Stimulated activated naive CD8-positive, alpha-beta T cell treated with anti-CD3 and anti-CD28 coated beads, Interleukin-15, amount 100 ng/mL, for 72 hours (primary cell): ENCODE results near the gene DOCK4.
"Not testable (repeated sequence)": the region's sequence is repeated elsewhere in the genome, so short reads cannot be mapped to it uniquely, and the experiment has no call there.

Source experiments
- ATAC-seq: fragments of 150-1000 bp; cut with Tn5 transposase; 2 replicates; pipeline ENCODE4 v1.10.0; 2021; ENCODE audit warnings: mild to moderate bottlenecking, moderate library complexity
- DNase-seq, 2 donors: peaks; one replicate each; pipeline ENCODE4 v3.0.0; 2021 to 2022
- H3K27ac Mint-ChIP-seq, 2 donors: one replicate each; pipeline ENCODE4 v1.8.0; 2022; ENCODE audit warnings: mild to moderate bottlenecking in 2 of 2, mixed read lengths in 2 of 2, moderate library complexity in 2 of 2
- H3K27me3 Mint-ChIP-seq: one replicate; pipeline ENCODE4 v1.8.0; 2022; ENCODE audit warnings: mixed read lengths
- H3K4me1 Mint-ChIP-seq: one replicate; pipeline ENCODE4 v1.8.0; 2022; ENCODE audit warnings: mild to moderate bottlenecking, mixed read lengths
- H3K4me3 Mint-ChIP-seq, 2 donors: one replicate each; pipeline ENCODE4 v1.8.0; 2022; ENCODE audit warnings: mild to moderate bottlenecking in 2 of 2, mixed read lengths in 2 of 2, moderate library complexity in 1 of 2
- H3K9me3 Mint-ChIP-seq, 2 donors: one replicate each; pipeline ENCODE4 v1.8.0; 2022; ENCODE audit warnings: mixed read lengths in 2 of 2

Gene DOCK4

DNA sequence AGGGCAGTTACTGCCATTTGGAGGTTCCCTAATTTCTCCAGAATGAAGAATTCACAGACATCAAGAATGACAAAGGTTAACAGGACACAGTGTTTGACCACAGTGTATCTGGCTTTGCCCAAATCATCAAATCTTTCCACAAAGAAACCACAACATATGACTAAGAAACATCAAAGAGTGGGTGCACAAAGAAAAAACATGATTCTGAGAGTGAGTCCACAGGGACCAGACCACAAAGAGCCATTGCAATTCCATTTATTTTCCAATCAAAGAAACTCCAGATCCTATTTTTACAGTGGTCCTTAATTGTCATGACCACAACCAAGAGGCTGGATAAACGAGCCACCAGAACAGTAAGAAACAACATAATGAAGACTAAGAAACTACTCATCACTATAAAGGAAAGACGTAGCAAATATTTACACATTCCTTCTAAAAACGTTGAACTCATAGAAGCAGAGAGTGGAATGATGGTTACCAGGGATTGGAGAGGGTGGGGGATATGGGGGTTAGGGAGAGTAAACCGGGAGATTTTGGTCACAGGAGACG is 286.5 kb downstream of the DOCK4 start:
- no peaks in the 10 kb centered on the region for H3K9me3 Mint-ChIP-seq
- no peak overlapping the region for H3K27ac Mint-ChIP-seq
- no peaks in the 10 kb centered on the region for H3K4me1 Mint-ChIP-seq
- H3K27me3 Mint-ChIP-seq: peaks cover 8% of the 10 kb centered on the region
- H3K4me3 Mint-ChIP-seq: no peak overlapping the region
- DNase-seq (no peak), ATAC-seq (no peak)

DNA sequence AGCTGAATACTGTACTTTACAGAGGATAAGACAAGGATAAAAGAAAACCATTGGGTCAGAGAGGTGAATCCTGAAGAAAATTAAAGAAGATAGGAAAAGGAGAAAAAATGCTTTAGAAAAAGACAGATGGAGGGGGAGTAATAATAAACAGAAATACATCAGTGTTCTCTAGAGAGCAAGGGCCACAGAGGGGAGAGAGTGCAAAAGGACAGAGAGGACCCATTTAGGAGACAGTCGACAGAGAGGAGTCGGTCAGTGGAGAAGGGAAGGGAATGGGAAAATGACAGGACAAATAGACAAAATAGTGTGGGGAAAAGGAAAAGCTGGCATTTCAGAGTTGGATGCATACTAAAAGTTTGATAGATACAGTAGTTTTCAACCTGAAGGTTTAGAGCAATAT is 287.0 kb downstream of the DOCK4 start:
- peaks cover 8% of the 10 kb centered on the region for H3K27me3 Mint-ChIP-seq
- DNase-seq (no peak), ATAC-seq (no peak)
- peaks cover 0 to 4% of the 10 kb centered on the region in 2 donors for H3K9me3 Mint-ChIP-seq
- no peak overlapping the region for H3K27ac Mint-ChIP-seq
- H3K4me3 Mint-ChIP-seq: no peak overlapping the region
- no peaks in the 10 kb centered on the region for H3K4me1 Mint-ChIP-seq

DNA sequence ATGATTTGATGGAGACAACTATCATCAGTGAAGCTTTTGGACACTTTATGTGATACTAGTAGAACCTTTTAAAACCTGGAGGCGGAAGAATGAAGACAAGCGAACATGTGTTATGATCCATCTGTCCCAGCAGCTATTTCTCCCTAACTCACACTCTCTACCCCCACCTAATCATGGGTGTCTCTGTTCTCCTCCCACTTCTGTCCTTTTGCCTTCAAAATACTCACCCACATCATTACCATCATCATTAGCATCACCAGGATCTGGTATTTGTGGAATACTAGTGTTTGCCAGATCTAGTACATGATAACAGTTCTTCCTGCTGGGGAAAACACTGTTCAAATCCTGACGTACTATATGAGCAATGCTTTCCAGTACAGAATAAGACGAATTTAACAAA is 287.7 kb downstream of the DOCK4 start:
- peaks cover 8% of the 10 kb centered on the region for H3K27me3 Mint-ChIP-seq
- ATAC-seq (no peak), DNase-seq (no peak)
- H3K4me1 Mint-ChIP-seq: no peaks in the 10 kb centered on the region
- no peak overlapping the region for H3K4me3 Mint-ChIP-seq
- H3K9me3 Mint-ChIP-seq: peaks cover 0 to 4% of the 10 kb centered on the region in 2 donors
- H3K27ac Mint-ChIP-seq: no peak overlapping the region

DNA sequence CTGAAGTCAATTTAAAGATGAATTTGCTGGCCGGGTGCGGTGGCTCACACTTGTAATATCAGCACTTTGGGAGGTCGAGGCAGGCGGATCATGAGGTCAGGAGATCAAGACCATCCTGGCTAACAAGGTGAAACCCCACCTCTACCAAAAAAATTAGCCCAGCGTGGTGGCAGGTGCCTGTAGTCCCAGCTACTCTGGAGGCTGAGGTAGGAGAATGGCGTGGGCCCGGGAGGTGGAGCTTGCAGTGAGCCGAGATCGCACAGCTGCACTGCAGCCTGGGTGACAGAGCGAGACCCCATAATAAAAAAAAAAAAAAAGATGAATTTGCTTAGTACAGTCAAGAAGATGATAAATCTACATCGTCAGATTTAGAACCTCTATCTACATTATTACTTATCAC is 288.8 kb downstream of the DOCK4 start:
- not testable (repeated sequence) for H3K9me3 Mint-ChIP-seq, H3K4me1 Mint-ChIP-seq, DNase-seq, H3K4me3 Mint-ChIP-seq, H3K27ac Mint-ChIP-seq, ATAC-seq, H3K27me3 Mint-ChIP-seq

DNA sequence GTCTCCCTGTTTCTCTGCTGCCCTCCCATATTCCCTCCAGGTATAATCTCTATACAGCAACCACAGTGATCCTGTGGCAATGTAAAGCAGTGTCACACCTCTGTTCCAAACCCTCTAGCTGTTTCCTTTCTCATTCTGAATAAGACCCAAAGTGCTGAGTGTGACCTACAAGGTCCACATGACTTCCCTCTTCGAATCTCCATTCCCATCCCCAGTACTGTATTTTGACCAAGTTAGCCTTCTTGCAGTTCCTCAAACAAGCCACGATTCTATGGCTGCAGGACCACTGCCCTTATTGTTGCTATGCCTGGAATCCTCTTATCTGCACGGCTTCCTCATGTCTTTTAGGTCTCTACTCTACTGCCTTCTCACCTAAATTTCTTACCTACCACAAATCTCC is 291.9 kb downstream of the DOCK4 start:
- H3K27me3 Mint-ChIP-seq: peaks cover 8% of the 10 kb centered on the region
- DNase-seq (no peak), ATAC-seq (no peak)
- no peaks in the 10 kb centered on the region for H3K4me1 Mint-ChIP-seq
- H3K9me3 Mint-ChIP-seq: peaks cover 0 to 4% of the 10 kb centered on the region in 2 donors
- no peak overlapping the region for H3K4me3 Mint-ChIP-seq
- H3K27ac Mint-ChIP-seq: no peak overlapping the region

DNA sequence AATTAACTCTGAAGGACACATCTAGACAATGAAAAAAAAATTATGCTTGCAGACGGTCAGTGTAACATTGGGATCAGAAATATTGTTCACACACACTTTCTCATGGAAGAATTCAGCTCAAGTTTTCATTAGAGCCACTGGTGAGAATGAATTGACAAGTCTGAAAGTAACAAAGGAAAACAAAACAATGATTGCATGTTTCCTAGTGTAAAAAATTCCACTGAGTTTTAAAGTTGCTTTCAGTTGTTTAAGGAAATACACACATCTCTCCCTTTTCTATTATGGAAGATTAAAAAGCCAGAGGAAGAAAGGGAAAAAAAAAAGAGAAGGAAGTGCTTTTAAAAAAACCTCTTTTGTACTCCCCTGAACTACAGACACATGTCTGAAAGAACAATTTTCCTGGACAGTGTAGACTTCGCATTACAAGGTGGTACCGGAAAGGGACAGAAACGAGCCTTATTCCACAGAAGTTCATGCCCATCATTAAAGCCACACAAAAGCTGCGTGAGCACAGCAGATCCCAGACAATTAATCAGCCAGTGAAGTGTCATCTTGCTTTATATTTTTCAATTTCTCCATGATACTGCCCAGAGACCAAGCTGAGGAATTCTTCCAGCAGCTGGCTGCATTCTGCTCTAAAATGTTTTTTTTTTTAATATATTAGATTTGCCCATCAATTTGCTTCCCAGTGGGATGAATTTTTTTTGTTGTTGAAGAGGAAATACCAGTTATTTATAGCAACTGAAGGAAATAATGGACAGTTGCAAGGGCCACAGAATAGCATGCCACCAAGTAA is 294.8 kb downstream of the DOCK4 start:
- H3K4me1 Mint-ChIP-seq: no peaks in the 10 kb centered on the region
- DNase-seq (no peak), ATAC-seq (no peak)
- H3K4me3 Mint-ChIP-seq: no peak overlapping the region
- H3K27me3 Mint-ChIP-seq: no peaks in the 10 kb centered on the region
- no peak overlapping the region for H3K27ac Mint-ChIP-seq
- H3K9me3 Mint-ChIP-seq: peaks cover 0 to 4% of the 10 kb centered on the region in 2 donors

DNA sequence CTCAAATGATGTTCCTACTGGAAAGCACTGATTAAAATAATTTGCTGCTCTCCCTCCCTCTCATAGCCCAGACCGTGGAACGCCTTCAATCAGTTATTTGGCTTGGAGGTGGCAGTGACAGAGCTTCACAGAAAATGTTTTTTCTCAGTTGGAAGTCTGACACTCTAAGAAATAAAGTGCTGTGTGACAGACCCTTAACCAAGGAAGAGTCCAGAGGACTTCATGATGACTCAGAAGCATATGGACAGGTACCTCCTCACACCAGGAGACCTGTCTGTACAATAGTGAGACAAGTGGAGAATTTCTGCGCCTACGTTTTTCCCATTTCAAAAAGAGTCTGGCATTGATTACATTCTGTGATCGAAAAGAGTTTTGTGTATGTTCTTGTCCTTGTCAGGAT is 295.5 kb downstream of the DOCK4 start:
- Mint-ChIP-seq H3K4me3 (no peak overlapping the region), H3K4me1 (no peaks in the 10 kb centered on the region), H3K27ac (no peak overlapping the region), H3K9me3 (peaks cover 0 to 4% of the 10 kb centered on the region in 2 donors), H3K27me3 (no peaks in the 10 kb centered on the region)
- DNase-seq: no peak
- no peak for ATAC-seq

DNA sequence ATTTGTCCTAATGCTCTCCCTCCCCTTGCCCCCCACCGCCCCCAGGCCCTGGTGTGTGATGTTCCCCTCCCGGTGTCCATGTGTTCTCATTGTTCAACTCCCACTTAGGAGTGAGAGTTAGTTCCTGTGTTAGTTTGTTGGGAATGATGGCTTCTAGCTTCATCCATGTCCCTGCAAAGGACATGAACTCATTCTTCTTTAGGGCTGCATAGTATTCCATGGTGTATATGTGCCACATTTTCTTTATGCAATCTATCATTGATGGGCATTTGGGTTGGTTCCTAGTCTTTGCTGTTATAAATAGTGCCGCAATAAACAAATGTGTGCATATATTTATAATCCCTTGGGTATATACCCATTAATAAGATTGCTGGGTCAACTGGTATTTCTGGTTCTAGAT is 297.5 kb downstream of the DOCK4 start:
- not testable (repeated sequence) for H3K4me3 Mint-ChIP-seq, H3K27ac Mint-ChIP-seq

DNA sequence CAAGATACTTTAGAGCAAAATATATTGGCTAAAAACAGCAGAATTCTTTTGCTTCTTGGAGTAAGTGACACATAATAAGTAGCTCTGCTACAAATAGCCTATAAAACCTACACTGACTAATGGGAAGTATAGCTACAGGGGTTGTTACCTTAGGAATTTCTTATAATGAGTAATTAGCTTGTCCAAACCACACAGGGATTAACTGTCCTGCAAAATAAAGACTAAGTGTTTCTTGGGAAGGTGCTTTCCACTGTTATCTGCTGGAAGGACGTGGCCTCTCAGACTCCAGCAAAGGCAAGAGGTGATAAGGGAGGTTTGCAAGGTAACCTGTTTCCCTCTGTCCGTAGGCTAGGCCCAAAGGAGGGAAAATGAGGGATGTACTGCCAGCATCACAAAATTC is 302.4 kb downstream of the DOCK4 start:
- no peak for DNase-seq
- ATAC-seq: no peak
- H3K4me3 Mint-ChIP-seq: no peak overlapping the region
- H3K27me3 Mint-ChIP-seq: no peaks in the 10 kb centered on the region
- H3K9me3 Mint-ChIP-seq: no peaks in the 10 kb centered on the region
- H3K27ac Mint-ChIP-seq: no peak overlapping the region
- no peaks in the 10 kb centered on the region for H3K4me1 Mint-ChIP-seq

More for the DNA sequence above, 297.5 kb downstream of the DOCK4 start:
- not testable (repeated sequence) for H3K4me1 Mint-ChIP-seq, DNase-seq, H3K27me3 Mint-ChIP-seq, H3K9me3 Mint-ChIP-seq, ATAC-seq

DNA sequence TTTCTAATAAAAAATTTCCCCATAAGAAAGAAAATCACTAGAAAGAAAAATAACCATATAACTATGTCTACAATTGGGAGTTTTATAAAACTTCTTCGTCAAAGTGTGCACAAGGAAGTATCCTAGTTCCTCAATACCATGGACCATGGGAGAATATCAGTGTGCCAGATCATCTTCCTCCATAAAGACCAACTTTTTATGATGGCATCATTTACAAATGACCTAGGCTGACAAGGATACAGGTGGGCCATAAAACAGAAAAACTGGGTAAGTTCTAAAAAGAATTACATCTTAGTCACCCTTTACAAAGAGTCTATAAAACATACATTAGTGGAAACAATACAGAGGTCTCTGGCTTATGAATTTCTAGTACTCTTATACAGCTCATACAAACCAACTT is 303.2 kb downstream of the DOCK4 start:
- no peak overlapping the region for H3K27ac Mint-ChIP-seq
- no peaks in the 10 kb centered on the region for H3K27me3 Mint-ChIP-seq
- H3K4me3 Mint-ChIP-seq: no peak overlapping the region
- H3K4me1 Mint-ChIP-seq: no peaks in the 10 kb centered on the region
- ATAC-seq (no peak), DNase-seq (no peak)
- H3K9me3 Mint-ChIP-seq: no peaks in the 10 kb centered on the region

DNA sequence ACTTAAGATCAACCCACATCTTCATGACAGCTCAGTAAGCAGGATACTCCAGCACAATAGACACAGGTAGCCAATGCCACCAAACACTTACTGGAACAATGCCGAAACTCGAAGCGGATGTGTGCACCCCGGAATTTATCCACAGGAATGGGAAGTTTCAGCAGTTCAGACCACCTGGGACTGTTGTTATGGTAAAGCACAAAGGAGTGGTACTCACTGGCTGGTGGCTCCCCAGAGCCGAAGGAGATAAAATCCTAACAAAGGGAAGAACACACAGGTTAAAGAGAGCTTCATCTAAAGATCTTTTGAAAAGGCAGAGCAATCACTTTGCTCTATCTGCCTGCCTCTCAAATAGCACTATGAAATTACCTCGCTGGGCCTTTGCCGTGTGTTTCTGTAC is 305.9 kb downstream of the DOCK4 start:
- Mint-ChIP-seq H3K4me3 (no peak overlapping the region), H3K27me3 (no peaks in the 10 kb centered on the region), H3K9me3 (no peaks in the 10 kb centered on the region), H3K4me1 (no peaks in the 10 kb centered on the region), H3K27ac (no peak overlapping the region)
- ATAC-seq (no peak), DNase-seq (no peak)

DNA sequence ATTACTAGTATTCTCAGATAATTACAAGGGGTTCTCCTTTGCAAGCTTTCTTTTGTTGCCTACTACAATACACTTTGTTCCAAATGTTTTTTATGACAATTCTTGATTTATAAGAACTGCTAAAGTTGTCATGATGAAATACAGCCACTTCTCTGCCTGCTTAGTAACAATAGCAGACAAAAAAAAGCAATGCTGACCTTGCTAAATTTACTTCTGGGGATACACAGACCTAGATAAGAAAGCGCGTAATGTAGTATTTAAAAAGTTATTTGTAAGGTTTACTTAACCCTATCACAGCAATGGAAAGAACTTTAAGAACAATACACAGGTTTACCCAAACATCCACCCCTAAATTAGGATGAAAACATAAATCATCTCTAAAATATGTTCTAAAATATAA is 311.1 kb downstream of the DOCK4 start:
- ATAC-seq (no peak), DNase-seq (no peak)
- H3K4me1 Mint-ChIP-seq: no peaks in the 10 kb centered on the region
- H3K27ac Mint-ChIP-seq: no peak overlapping the region
- no peaks in the 10 kb centered on the region for H3K27me3 Mint-ChIP-seq
- no peak overlapping the region for H3K4me3 Mint-ChIP-seq
- H3K9me3 Mint-ChIP-seq: no peaks in the 10 kb centered on the region

DNA sequence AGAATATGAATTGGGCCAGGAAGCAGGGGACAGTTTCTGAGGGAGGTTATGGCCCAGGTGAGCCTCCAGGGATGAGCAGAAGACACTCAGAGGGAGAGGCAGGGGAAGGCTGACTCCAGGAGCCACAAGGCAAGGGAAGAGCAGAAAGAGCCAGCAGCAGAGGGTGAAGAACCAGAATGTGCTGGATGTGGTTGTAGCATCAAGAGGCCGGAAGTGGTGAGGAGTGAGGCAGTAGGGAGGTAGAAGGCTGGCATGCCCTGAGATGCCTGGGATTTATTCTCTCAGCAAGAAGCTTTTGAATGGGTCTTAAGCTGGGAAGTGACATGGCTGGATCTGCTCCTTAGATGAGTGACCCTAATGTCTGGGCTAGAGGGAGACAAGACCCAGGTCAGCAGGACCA is 311.7 kb downstream of the DOCK4 start:
- Mint-ChIP-seq H3K4me1 (no peaks in the 10 kb centered on the region), H3K4me3 (no peak overlapping the region), H3K27me3 (no peaks in the 10 kb centered on the region), H3K27ac (no peak overlapping the region), H3K9me3 (no peaks in the 10 kb centered on the region)
- DNase-seq (no peak), ATAC-seq (no peak)

DNA sequence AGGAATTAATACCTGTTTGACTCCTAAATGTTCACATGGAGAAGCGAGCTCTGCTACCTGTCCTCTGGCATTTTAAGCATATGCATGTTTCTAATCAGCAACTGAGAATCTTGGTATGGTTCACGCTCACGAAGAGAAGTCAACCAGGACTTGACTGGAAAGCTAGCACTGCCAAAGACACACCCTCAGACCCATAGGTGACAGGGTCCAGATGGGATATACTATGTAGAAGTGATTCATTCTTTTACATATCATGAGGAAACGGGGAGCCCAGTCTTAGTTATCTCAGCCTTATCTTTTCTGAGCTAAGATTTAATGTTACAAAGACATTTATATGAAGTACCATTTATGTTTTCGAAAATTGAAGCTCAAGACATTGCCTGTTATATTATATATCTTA is 313.0 kb downstream of the DOCK4 start:
- no peaks in the 10 kb centered on the region for H3K27me3 Mint-ChIP-seq
- no peaks in the 10 kb centered on the region for H3K4me1 Mint-ChIP-seq
- no peak for ATAC-seq

DNA sequence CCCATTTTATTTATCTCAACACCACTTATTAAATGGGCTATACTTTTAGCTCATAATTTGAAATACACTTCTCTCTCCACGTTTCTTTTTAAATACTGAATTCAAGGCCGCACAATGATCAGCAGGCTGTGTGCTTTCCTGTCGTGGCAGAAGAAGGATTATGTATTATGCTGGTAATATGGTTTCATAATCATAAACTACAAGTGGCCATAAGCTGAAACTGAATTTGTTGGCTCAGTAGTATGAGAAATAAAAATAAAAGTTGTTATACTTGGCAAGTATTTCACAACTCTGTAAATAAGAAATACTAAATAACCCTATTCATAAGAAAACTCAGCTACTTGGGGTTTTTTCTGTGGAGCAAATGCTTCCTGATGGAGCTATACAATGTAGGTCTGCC is 313.6 kb downstream of the DOCK4 start:
- DNase-seq (no peak), ATAC-seq (no peak)
- H3K27ac Mint-ChIP-seq: no peak overlapping the region
- no peaks in the 10 kb centered on the region for H3K4me1 Mint-ChIP-seq
- no peaks in the 10 kb centered on the region for H3K27me3 Mint-ChIP-seq
- H3K9me3 Mint-ChIP-seq: no peaks in the 10 kb centered on the region
- H3K4me3 Mint-ChIP-seq: no peak overlapping the region

More for the DNA sequence above, 313.0 kb downstream of the DOCK4 start:
- Mint-ChIP-seq H3K9me3 (no peaks in the 10 kb centered on the region), H3K27ac (no peak overlapping the region), H3K4me3 (no peak overlapping the region)
- no peak for DNase-seq

DNA sequence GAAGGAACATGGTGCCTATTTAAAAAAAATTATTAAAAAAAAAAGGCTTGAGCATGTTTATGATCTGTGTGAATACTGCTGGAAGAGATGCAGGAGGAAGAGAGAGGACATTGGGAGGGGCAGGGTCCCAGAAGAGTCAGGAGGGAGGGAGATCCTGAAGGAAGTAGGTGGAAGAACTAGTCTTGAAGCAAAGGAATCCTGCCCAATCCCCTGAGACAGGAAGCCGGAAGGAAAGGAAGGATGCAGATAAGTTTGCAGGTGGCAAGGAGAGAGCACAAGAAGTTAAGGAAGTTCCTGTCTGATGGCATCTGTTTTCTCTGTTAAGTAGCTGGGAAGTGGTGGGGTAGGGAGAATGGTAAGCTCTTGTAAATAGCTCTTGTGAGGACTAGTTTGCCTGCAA is 318.5 kb downstream of the DOCK4 start:
- Mint-ChIP-seq H3K27me3 (peaks cover 6% of the 10 kb centered on the region), H3K9me3 (no peaks in the 10 kb centered on the region), H3K4me3 (no peak overlapping the region), H3K27ac (no peak overlapping the region), H3K4me1 (no peaks in the 10 kb centered on the region)
- DNase-seq (no peak), ATAC-seq (no peak)

DNA sequence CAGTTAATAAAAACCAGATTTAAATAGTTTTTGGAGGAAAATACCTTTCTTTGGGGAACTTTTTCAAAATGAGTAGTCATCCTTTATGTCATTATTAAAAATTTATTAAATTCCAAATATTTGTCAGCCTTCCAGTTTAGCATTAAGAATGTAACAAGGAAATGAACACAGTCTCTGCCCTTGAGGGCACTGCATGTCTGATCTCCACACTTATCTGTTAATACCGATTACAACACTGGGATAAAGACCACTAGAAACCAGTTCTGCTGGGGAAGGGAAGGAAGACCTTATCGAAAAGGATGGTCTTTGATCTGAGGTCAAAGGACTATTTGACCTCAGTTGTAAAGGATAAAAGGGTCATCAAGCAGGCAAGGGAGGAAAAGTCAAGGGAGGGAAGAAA is 320.0 kb downstream of the DOCK4 start:
- H3K9me3 Mint-ChIP-seq: no peaks in the 10 kb centered on the region
- H3K27ac Mint-ChIP-seq: no peak overlapping the region
- H3K27me3 Mint-ChIP-seq: peaks cover 13% of the 10 kb centered on the region
- H3K4me1 Mint-ChIP-seq: no peaks in the 10 kb centered on the region
- no peak overlapping the region for H3K4me3 Mint-ChIP-seq
- no peak for DNase-seq
- ATAC-seq: no peak
